HG03457 (cell line): ENCODE results near the gene SMYD3.

Source experiments
- ATAC-seq: cut with Tn5 transposase; IDR thresholded peaks from one replicate; pipeline ENCODE4 v1.9.1; 2021; ENCODE audit warnings: moderate number of reproducible peaks; ENCODE audit not compliant: unreplicated experiment

SMYD3 gene

GRCh38 chr1:246001142-246001836, 505.8 kb downstream of the SMYD3 start:
- ATAC-seq, result no peak

- no peak for ATAC-seq
These were observed 506.5 kb downstream of the SMYD3 start for GRCh38 chr1:246000638-246001015.

GRCh38 chr1:245999697-246000637, 507.1 kb downstream of the SMYD3 start:
- no peak for ATAC-seq

DNA sequence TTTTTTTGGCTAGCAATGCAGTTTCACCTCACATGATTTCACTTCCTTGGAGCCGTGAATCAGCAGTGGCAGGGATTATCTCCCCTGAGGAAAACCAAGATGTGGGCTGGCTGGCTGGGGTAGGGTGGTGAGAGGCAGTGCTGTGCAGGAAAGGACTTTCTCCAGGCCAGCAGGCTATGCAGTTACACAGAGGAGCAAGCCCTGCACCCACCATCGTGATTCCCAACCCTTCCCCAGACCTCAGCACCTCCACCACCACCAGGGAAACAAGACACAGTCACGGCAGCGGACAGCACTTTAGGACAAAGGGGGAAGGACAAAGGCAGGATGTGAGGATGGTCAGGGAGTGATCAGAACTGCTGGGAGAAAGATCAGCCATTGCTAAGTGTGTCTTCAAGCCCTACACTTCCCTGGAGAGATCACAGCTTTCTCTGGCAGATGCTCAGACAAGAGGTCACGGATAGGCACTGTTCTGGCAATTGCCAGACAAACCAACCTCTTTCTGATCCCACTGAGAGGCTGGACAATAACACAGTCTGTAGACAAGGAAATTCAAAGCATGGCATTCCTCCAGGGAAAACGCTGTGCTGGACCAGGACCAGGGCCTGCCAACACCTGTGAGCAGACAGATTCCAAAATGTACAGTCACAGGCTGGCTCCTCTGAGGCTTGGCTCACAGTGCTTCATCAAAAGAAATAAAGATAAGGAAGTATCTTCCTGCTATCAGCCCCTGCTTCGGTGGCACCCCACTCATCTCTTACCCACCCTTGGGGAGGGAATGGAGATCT, 509.4 kb downstream of the SMYD3 start:
- no peak for ATAC-seq

DNA sequence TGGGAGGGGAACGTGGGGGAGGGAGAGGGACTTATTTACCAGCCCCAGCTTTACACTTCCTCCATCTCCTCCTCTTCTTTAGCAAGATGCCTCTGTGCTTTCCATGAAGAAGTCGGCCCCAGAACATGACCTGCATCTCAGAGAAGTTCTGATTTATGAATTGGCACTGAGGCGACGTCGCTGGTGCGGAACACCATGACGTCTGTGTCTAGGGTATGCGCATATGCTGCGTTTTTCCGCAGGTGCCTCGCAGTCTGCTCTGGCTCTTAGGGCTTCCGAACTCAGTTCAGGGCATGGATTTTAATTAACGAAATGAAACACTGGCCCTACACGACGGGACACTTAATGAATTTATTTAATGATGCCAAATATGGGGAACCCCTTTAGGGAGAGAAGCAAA, 510.3 kb downstream of the SMYD3 start:
- no peak for ATAC-seq

GRCh38 chr1:245995474-245995873, 511.6 kb downstream of the SMYD3 start:
- ATAC-seq, result no peak

GRCh38 chr1:245991266-245991665, 515.8 kb downstream of the SMYD3 start:
- no peak for ATAC-seq

- ATAC-seq, result peak; percentile 79
These were observed 516.6 kb downstream of the SMYD3 start for GRCh38 chr1:245990315-245991022.

GRCh38 chr1:245988393-245989078, 518.5 kb downstream of the SMYD3 start:
- no peak for ATAC-seq

- no peak for ATAC-seq
These were observed 519.1 kb downstream of the SMYD3 start for GRCh38 chr1:245987997-245988392.

DNA sequence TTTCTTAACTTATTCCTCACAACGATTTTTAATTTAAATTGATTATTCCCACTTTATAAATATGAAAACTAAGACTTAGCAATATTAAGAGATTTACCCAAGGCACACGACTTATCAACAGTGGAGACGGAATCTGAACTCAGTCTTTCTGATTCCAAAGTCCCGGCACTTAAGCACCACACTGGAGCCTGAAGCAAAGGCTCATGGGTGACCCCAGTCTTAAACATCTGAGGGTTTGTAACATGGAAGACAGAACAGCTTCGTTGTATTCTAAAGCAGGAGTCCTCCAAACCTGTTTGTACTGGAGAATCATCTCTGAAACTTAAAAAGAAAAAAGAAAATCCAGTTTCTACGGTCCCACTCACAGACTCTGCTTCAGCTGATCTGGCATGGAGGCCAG, 519.5 kb downstream of the SMYD3 start:
- no peak for ATAC-seq

GRCh38 chr1:245987219-245987545, 519.9 kb downstream of the SMYD3 start:
- ATAC-seq, result no peak

DNA sequence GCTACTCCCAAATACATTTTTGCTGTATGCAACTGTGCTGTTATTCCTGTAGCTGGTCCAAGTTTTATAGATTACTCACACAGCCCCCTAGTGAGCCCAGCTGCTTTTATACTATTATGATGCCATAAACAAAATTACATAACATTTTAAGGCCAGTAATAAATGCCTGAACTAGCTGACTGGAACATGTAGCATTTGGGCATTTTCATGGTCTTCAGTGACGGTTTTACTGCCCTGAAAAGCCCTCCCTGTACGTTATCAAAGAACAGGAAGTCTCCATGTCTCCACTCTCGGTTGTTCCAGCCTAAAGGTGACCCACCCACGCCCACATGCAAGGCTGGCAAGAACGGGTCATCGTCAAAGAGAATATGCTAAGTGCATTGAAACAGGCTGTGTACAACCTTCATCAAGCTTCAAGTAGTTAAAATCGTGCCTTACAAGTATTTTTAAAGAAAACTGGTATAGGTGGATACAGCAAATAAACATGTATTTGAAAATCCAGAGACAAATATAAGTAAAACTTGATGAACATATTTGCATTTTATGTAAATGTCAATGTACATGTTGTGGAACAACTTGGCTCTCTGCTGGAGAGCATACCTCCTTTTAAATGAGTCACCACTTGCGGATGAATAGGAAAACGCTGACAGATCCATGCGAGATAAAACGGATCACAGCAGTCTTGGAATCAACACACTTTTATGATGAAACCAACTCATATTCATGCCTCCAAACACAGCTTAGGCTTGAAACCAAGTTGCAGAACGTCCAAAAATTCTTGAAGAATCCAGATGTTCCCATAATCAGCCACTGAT, 520.5 kb downstream of the SMYD3 start:
- ATAC-seq, result no peak

- no peak for ATAC-seq
These were observed 522.5 kb downstream of the SMYD3 start for GRCh38 chr1:245984390-245985155.

DNA sequence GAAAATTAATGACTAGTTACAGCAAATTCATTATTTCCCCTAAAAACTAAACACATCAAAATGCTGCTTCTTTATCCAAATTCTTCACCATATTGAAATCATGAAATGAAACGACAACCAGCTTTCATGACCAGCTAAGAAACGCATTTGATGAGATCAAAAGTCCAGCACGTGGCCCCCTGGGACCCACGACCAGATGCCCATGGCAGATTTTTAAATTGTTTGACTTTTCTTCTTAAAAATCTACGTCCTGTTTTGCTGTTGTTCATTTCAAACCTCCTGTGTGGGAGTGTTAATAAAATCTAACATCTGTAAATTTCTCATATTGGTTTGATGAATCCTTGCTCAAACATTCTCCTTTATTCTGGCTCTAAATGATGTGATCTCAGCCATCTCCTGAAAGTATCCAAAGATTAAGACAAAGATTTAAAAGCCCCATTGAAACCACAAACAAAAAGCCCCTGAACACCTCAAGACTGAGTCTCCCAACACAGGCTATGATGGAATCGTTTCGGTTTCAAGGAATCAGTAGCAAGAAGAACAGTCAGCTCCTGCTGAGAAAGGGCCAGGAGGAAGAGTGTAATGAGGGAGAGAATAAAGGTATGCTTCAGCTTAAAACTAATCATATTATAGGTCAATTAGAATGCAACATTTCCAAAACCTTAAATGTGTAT, 523.6 kb downstream of the SMYD3 start:
- no peak for ATAC-seq

DNA sequence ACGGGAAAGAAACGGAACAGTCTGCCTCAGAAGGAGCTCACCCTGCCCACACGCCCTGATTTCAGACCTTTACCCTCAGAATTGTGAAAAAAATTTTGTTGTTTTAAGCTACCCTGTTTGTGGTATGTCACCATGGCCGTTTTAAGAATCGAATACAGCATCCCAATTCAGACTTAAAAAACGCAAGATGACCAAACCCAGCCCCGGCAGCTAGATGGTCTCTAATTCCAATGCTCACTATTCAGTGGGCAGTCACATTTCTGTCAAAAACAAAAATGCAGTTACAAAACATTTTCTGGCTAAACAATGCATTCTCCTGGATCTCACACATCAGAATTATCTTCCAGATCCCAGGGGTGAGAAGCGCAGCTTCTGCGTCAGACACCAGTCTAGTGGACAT, 527.5 kb downstream of the SMYD3 start:
- ATAC-seq, result no peak

DNA sequence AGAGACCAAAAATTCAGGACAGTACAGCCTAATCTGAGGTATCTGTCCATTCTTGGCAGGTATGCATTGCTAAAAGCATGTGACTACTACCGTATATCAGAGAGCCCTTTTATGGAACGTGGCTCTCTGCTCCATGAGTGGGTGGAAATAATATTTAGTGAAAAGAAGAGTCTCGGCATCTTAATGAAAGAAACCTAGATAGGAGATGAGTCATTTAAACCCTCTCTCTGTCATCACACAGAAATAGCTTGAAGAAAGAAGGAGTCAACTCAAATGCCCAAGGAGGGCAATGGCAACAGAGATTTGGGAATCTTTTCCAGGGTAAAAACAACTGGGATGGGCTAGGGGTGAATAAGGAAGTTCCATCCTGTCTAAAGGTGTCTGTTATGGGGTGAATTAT, 528.2 kb downstream of the SMYD3 start:
- ATAC-seq, result no peak

DNA sequence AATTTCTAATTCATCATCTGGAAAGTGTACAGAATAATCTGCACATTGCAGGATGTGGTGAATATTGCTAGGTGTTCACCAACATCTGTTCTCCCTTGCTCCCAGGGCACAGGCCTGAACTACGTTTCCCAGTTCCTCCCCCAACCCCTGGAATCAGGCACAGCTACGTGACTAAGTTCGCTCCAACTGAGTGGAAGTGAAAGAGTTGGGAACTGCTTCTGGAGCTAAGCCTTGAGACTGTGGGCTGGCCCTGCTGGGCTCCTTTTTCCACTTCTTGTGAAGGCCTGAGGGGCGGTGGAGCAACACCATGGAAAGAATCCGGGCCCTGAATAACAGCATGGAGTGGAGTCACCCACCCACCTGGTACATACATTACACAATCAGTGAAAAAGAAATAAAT, 534.6 kb downstream of the SMYD3 start:
- no peak for ATAC-seq
